GM11168 (cell line): Measurements from ENCODE around the gene MYL7.

Experiments
- in situ Hi-C: fragments of 300-500 bp; cut with MboI; formaldehyde crosslinking; loops from one replicate; pipeline ENCODE4 v1.12.0; 2022; ENCODE audit warnings: low sequenced_read_pairs; ENCODE audit not compliant: unreplicated experiment

Gene MYL7

GRCh38 chr7:44116087-44116788 lies 24.9 kb downstream of the MYL7 start:
- in situ Hi-C loops = no loop called here

- in situ Hi-C loops = no loop called here
Observed at GRCh38 chr7:44114586-44115310, 26.4 kb downstream of the MYL7 start.

GRCh38 chr7:44113764-44114354 lies 27.3 kb downstream of the MYL7 start:
- in situ Hi-C loops = no loop called here

GRCh38 chr7:44112997-44113763 lies 28.0 kb downstream of the MYL7 start:
- in situ Hi-C loops = no loop called here

GRCh38 chr7:44112231-44112996 lies 28.7 kb downstream of the MYL7 start:
- in situ Hi-C loops = no loop called here

GRCh38 chr7:44111761-44112160 lies 29.4 kb downstream of the MYL7 start:
- in situ Hi-C loops = no loop called here

GRCh38 chr7:44110719-44111635 lies 30.2 kb downstream of the MYL7 start:
- in situ Hi-C loops = no loop called here

GRCh38 chr7:44109991-44110390 lies 31.1 kb downstream of the MYL7 start:
- in situ Hi-C loops = no loop called here

- in situ Hi-C loops = no loop called here
Observed at GRCh38 chr7:44108768-44109750, 32.1 kb downstream of the MYL7 start.

GRCh38 chr7:44107961-44108767 lies 33.0 kb downstream of the MYL7 start:
- in situ Hi-C loops = no loop called here

GRCh38 chr7:44107116-44107960 lies 33.8 kb downstream of the MYL7 start:
- in situ Hi-C loops = no loop called here

GRCh38 chr7:44106311-44107065 lies 34.6 kb downstream of the MYL7 start:
- in situ Hi-C loops = no loop called here

- in situ Hi-C loops = no loop called here
Observed at GRCh38 chr7:44105832-44106231, 35.3 kb downstream of the MYL7 start.

GRCh38 chr7:44104860-44105771 lies 36.0 kb downstream of the MYL7 start:
- in situ Hi-C loops = no loop called here
